Epithelial cell of proximal tubule (primary cell): ENCODE results near the gene RCBTB2. TPM values are rescaled to one million over a fixed set of nuclear protein-coding genes. Genes with fewer than 3 reads are reported as not detected.

ENCODE experiments used
- DNase-seq: peaks from one replicate; pipeline ENCODE4 v3.0.0-alpha.2; 2011; ENCODE audit warnings: low read depth
- H3K4me3 ChIP-seq: 2 replicates; pipeline ENCODE4 v1.5.1; 2011; ENCODE audit warnings: low read depth, mild to moderate bottlenecking, low read length
- CTCF ChIP-seq: conservative IDR thresholded peaks from 2 replicates; pipeline ENCODE4 v1.5.1; 2012; ENCODE audit warnings: low read depth, mild to moderate bottlenecking, low read length
- total RNA-seq: library from RNA; depleted of rRNA; stranded (reverse); fragments of >200 nt; gene quantifications from 2 replicates; pipeline ENCODE4 v1.2.3, GENCODE V29; 2015

RCBTB2 gene
- total RNA-seq, 1 donor from 2014 or later, result 2.9 TPM

DNA sequence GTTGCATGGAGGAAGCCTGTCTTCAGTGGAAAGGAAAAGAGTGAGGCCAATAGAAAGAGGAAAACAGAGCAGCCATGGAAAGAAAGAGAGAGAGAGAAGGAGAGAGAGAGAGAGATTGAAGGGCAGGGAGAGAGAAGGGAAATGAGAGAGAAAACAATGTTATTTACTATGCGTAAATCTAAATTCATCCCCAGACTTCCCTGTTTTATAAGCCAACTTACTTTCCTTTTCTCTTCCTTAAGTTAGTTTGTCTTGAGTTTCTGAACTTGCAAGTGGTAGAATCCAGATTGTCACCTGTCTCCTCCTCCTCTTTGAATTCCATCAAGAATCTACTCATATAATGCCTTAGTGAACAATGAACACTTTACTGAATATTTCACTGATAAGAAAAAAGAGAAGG is 16.8 kb upstream of the RCBTB2 start:
- TF ChIP-seq CTCF, result no peak
- no peak overlapping the region for H3K4me3 ChIP-seq
- DNase-seq, result no peak

GRCh38 chr13:48547663-48548092 is 14.8 kb upstream of the RCBTB2 start:
- H3K4me3 ChIP-seq, result no peak overlapping the region
- no peak for TF ChIP-seq CTCF
- no peak for DNase-seq

- H3K4me3 ChIP-seq, result no peak overlapping the region
- no peak for DNase-seq
- TF ChIP-seq CTCF, result no peak
These were observed 12.7 kb upstream of the RCBTB2 start for GRCh38 chr13:48545608-48546007.

- peak; percentile 25 for TF ChIP-seq CTCF
- no peak overlapping the region for H3K4me3 ChIP-seq
- DNase-seq, result no peak
These were observed 9.9 kb upstream of the RCBTB2 start for GRCh38 chr13:48542581-48543341.

DNA sequence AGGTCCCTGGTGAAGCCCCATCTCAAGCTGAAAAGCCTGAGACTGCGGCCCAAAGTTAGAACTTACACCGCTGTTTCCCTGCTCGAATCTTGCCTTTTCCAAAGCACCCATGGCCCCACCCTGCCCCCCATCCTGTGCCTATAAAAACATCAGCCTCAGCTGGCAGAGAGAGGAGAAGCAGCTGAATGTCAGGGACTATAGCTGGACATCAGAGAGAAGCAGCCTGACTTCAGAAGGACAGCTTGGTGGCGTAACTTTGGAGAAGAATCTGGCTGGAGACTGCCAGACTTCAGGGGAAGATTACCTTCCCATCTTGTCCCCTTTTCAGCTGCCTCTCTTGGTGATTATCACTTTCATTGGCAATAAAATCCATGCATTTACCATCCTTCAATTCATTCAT is 9.3 kb upstream of the RCBTB2 start:
- H3K4me3 ChIP-seq, result no peak overlapping the region
- no peak for DNase-seq
- no peak for TF ChIP-seq CTCF

DNA sequence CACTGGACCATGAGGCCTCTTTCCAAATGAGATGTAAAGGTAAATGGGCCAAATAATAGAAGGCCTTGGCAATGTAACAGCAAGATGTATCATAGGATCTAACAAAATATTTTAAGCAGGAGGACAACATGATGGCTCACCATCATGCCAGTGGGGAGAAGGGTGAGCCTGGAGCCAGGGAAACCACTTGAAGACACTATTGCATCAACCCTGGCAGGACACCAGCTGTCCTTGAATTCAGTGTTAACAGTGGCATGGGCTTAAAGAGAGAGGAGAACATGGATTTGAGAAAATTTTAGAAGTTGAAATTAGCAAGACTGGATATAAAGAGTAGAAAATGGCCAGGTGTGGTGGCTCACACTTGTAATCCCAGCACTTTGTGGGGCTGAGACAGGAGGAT is 6.7 kb upstream of the RCBTB2 start:
- DNase-seq, result no peak
- H3K4me3 ChIP-seq, result no peak overlapping the region
- no peak for TF ChIP-seq CTCF
